ENCODE measurements around the gene AGAP5. TPM values are rescaled to one million over a fixed set of nuclear protein-coding genes. Genes with fewer than 3 reads are reported as not detected.
"Not testable (repeated sequence)": the region's sequence is repeated elsewhere in the genome, so short reads cannot be mapped to it uniquely, and the experiment has no call there.

AGAP5 gene
- polyA plus RNA-seq, 3 donors, result 0.23 to 8.9 (median 0.44) TPM

- no peaks in the 10 kb centered on the region for H3K27me3 ChIP-seq (ENCODE audit: control insufficient read depth in 2 of 2, insufficient read depth in 2 of 2, low read length in 2 of 2)
- peak; percentile 48 to 76 (median 76) for DNase-seq
- peaks cover 46 to 72% of the 10 kb centered on the region in 2 donors for H3K36me3 ChIP-seq (replicated peaks in 1 of 2; ENCODE audit: control insufficient read depth in 1 of 2, insufficient read depth in 2 of 2, low read length in 2 of 2)
- Mint-ChIP-seq H3K4me1 (peaks cover 14% of the 10 kb centered on the region), H3K9me3 (no peaks in the 10 kb centered on the region), H3K36me3 (peaks cover 59 to 60% of the 10 kb centered on the region in 2 donors), H3K27me3 (ENCODE audit: low read depth in 3 of 3) (no peaks in the 10 kb centered on the region), H3K27ac (peak overlapping the region; percentile 88 to 96 (median 95)), H3K4me3 (peak overlapping the region; percentile 63 to 78)
- H4K20me1 ChIP-seq (ENCODE audit: insufficient read depth, low read length), result no peaks in the 10 kb centered on the region
- peak overlapping the region; percentile 77 for H2AFZ ChIP-seq (ENCODE audit: insufficient read depth, low read depth, low read length, poor library complexity, severe bottlenecking)
- TF ChIP-seq CTCF (IDR thresholded peaks at IDR 0.05), result no peak
- H3K79me2 ChIP-seq (ENCODE audit: insufficient read depth, low read length), result no peaks in the 10 kb centered on the region
- 0% methylated on average over 2 of the region's 5 CpGs for WGBS (ENCODE audit: insufficient coverage)
- H3K4me2 ChIP-seq (replicated peaks; ENCODE audit: extremely low read depth, low read length, poor library complexity, severe bottlenecking), result peak overlapping the region; percentile 53
- intact Hi-C loops (cut with micrococcal nuclease), result no loop called here
- no peaks in the 10 kb centered on the region for H3K9me3 ChIP-seq (replicated peaks in 1 of 2; ENCODE audit: control insufficient read depth in 1 of 2, insufficient read depth in 1 of 2, low read length in 2 of 2)
- peak overlapping the region; percentile 24 for H3K9ac ChIP-seq (ENCODE audit: insufficient read depth, low read length, poor library complexity, severe bottlenecking)
- H3K4me3 ChIP-seq (replicated peaks in 1 of 3; ENCODE audit: low read depth in 2 of 3, low read length in 3 of 3), result peak overlapping the region in 1 of 3 experiments; percentile 57
- H3K4me1 ChIP-seq (ENCODE audit: control insufficient read depth in 1 of 2, insufficient read depth in 2 of 2, low read length in 2 of 2), result peaks cover 19% of the 10 kb centered on the region in 2 donors
- H3K27ac ChIP-seq (ENCODE audit: low read depth in 1 of 2, low read length in 2 of 2), result peak overlapping the region; percentile 74 to 87
These were observed 19.6 kb upstream of the AGAP5 start for GRCh38 chr10:73717556-73717955.

GRCh38 chr10:73716251-73716650, 18.3 kb upstream of the AGAP5 start:
- Histone ChIP-seq H3K27ac (ENCODE audit: low read depth in 1 of 2, low read length in 2 of 2) (peak overlapping the region in 1 of 2 donors; percentile 87), H3K4me2 (replicated peaks; ENCODE audit: extremely low read depth, low read length, poor library complexity, severe bottlenecking) (no peak overlapping the region), H3K4me3 (replicated peaks in 1 of 3; ENCODE audit: low read depth in 2 of 3, low read length in 3 of 3) (no peak overlapping the region), H3K79me2 (ENCODE audit: insufficient read depth, low read length) (no peaks in the 10 kb centered on the region), H4K20me1 (ENCODE audit: insufficient read depth, low read length) (no peaks in the 10 kb centered on the region), H3K9ac (ENCODE audit: insufficient read depth, low read length, poor library complexity, severe bottlenecking) (no peak overlapping the region), H2AFZ (ENCODE audit: insufficient read depth, low read depth, low read length, poor library complexity, severe bottlenecking) (no peak overlapping the region), H3K4me1 (ENCODE audit: control insufficient read depth in 1 of 2, insufficient read depth in 2 of 2, low read length in 2 of 2) (peaks cover 19% of the 10 kb centered on the region in 2 donors), H3K9me3 (replicated peaks in 1 of 2; ENCODE audit: control insufficient read depth in 1 of 2, insufficient read depth in 1 of 2, low read length in 2 of 2) (no peaks in the 10 kb centered on the region), H3K27me3 (ENCODE audit: control insufficient read depth in 2 of 2, insufficient read depth in 2 of 2, low read length in 2 of 2) (no peaks in the 10 kb centered on the region), H3K36me3 (replicated peaks in 1 of 2; ENCODE audit: control insufficient read depth in 1 of 2, insufficient read depth in 2 of 2, low read length in 2 of 2) (peaks cover 33 to 60% of the 10 kb centered on the region in 2 donors)
- intact Hi-C loops (cut with micrococcal nuclease), result no loop called here
- Mint-ChIP-seq H3K36me3 (peaks cover 53 to 54% of the 10 kb centered on the region in 2 donors), H3K27ac (peak overlapping the region in 2 of 7 donors; percentile 38 to 88), H3K4me3 (no peak overlapping the region), H3K9me3 (no peaks in the 10 kb centered on the region), H3K27me3 (ENCODE audit: low read depth in 3 of 3) (no peaks in the 10 kb centered on the region), H3K4me1 (peaks cover 14% of the 10 kb centered on the region)
- DNase-seq, result no peak
- no peak for TF ChIP-seq CTCF (IDR thresholded peaks at IDR 0.05)
- WGBS (ENCODE audit: insufficient coverage), result 100% methylated on average over 1 of the region's 1 CpG

- H3K9me3 ChIP-seq (replicated peaks in 1 of 2; ENCODE audit: control insufficient read depth in 1 of 2, insufficient read depth in 1 of 2, low read length in 2 of 2); DNase-seq; H3K27me3 Mint-ChIP-seq (ENCODE audit: low read depth in 3 of 3); H3K4me2 ChIP-seq (replicated peaks; ENCODE audit: extremely low read depth, low read length, poor library complexity, severe bottlenecking); H3K79me2 ChIP-seq (ENCODE audit: insufficient read depth, low read length); H3K9me3 Mint-ChIP-seq; H4K20me1 ChIP-seq (ENCODE audit: insufficient read depth, low read length); intact Hi-C loops (cut with micrococcal nuclease); H3K9ac ChIP-seq (ENCODE audit: insufficient read depth, low read length, poor library complexity, severe bottlenecking); H3K4me3 ChIP-seq (replicated peaks in 1 of 3; ENCODE audit: low read depth in 2 of 3, low read length in 3 of 3); H3K4me3 Mint-ChIP-seq; H2AFZ ChIP-seq (ENCODE audit: insufficient read depth, low read depth, low read length, poor library complexity, severe bottlenecking); H3K27me3 ChIP-seq (ENCODE audit: control insufficient read depth in 2 of 2, insufficient read depth in 2 of 2, low read length in 2 of 2): not testable (repeated sequence)
- peak overlapping the region in 1 of 2 donors; percentile 23 for H3K27ac ChIP-seq (ENCODE audit: low read depth in 1 of 2, low read length in 2 of 2)
- Mint-ChIP-seq H3K4me1 (peaks cover 11% of the 10 kb centered on the region), H3K36me3 (peaks cover 48 to 51% of the 10 kb centered on the region in 2 donors), H3K27ac (peak overlapping the region in 5 of 7 donors; percentile 21 to 83 (median 36))
- H3K36me3 ChIP-seq (replicated peaks in 1 of 2; ENCODE audit: control insufficient read depth in 1 of 2, insufficient read depth in 2 of 2, low read length in 2 of 2), result peaks cover 27 to 52% of the 10 kb centered on the region in 2 donors
- peaks cover 16 to 19% of the 10 kb centered on the region in 2 donors for H3K4me1 ChIP-seq (ENCODE audit: control insufficient read depth in 1 of 2, insufficient read depth in 2 of 2, low read length in 2 of 2)
- WGBS (ENCODE audit: insufficient coverage), result 100% methylated on average over 5 of the region's 17 CpGs
These were observed 17.6 kb upstream of the AGAP5 start for GRCh38 chr10:73715179-73716156.
